GM19324 (cell line): ENCODE results near the gene CABLES1.
"Not testable (repeated sequence)": the region's sequence is repeated elsewhere in the genome, so short reads cannot be mapped to it uniquely, and the experiment has no call there.

Source experiments
- ATAC-seq: cut with Tn5 transposase; IDR thresholded peaks from one replicate; pipeline ENCODE4 v1.9.1; 2021; ENCODE audit warnings: mild to moderate bottlenecking, moderate library complexity; ENCODE audit not compliant: unreplicated experiment, low FRiP score

CABLES1 gene

DNA sequence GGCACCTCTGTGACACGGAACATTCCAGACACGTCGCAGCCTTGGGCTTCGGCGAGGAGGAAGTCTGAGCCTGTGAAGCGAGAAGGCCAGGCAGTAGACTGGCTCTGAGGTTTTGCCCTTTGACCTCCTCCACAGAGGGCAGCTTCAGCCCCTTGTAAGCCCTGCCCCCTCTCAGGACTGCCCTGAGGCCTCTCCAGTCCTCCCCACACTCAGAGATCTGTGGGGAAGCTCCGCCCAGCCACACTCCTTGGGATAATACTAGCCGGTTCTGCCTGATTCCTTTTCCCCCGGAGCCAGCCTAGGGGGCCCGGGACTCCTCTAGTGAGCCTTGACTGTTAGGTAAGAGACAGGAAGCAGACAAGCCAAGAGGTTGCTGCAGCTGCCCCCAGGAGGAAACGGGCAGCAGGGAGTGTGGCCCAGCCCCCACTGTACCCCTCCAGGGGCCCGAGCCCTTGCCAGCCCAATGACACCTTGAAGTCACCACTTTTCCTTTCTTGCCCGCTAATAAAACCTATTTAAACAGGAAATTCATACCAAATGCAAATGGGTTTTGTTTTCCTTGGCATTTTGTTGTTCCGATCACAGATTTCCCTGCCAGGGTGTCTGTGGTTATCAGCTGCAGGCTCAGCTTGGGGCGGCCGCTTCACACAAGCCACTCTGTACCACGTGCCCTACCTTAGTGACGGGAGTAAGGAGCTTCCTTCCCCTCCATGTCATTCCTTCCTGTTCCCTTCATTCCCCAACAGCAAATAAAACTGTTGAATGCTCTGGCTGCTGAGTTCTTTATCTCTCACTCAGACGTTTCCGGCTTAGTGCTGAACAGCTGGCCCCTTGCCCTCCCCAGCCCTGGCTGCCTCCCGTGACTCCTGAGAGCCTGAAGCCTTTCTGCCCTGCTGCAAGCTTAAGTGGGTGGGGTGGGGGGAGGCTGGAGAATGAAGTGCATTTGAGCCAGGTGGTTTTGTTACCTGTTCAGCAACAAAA lies 124.7 kb downstream of the CABLES1 start:
- peak; percentile 50 for ATAC-seq

- ATAC-seq: no peak
Observed at GRCh38 chr18:23260926-23261590, 125.8 kb downstream of the CABLES1 start.

- ATAC-seq: no peak
Observed at GRCh38 chr18:23263551-23264235, 128.4 kb downstream of the CABLES1 start.

DNA sequence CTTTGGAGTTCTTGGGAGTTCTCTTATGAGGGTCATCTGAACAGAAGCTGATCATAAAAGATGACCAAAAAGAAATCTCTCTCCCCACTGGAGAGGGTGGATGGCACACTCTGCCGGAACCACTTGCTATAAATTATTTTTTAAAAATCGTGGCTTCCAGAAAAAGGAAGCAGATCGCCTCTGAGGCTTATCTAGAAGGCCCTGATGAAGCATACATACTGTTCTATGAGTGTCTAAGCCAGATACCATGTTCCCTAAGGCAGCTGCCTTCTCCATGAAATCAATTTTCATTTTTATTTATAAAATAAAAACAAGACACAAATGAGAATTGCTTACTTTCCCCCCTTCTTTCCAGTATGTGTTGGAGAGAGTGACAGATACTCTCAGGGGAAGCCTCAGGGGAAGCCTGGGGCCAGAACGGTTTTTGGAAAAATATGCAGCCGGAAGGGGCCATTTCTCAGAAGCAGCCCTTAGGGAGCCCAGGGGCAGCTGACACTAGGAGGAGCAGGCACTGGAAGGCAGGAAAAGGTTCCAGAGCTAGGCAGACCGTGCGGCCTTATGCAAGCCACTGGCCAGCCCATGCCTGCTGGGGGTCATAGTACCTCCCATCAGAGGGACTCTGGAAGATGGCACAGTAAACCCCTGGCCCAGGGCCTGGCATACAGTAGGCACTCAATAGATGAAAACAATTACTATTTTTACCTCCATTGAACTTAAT lies 130.6 kb downstream of the CABLES1 start:
- ATAC-seq: no peak

DNA sequence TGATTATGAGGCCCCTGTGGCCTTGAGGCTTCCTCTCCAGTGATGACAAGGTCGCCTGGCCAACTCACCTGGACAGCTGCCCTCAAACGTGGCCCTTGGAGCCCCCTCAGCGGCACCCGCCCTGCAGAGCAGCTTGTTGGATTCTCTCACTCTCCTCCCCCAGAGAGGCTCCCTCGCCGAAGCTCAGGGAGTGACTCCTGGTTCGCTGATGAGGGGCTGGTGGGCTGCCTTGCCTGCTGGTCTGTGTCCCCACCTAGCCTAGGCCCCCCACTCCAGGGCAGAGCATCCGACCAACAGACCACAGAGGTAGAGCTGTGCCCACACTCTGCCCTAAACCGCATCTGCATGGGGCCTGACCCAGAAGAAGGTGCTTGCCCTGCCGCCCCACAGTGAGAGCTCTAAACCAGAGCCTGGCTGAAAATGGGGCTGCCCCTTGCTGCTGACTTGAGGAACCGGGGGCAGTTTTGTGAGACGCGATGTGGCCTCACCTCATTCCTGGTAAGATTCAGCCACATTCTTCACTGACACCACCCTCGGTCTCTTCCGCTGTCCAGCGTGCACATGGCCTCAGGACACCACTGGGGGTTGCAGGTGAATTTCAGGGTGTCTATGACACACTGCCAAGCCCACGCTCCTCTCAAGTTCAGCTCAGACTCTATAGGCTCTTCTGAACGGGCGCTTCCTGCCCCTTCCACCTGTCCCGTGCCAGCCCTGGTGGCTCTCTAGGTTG lies 131.6 kb downstream of the CABLES1 start:
- ATAC-seq: no peak

- ATAC-seq: no peak
Observed at GRCh38 chr18:23267447-23267776, 132.1 kb downstream of the CABLES1 start.

DNA sequence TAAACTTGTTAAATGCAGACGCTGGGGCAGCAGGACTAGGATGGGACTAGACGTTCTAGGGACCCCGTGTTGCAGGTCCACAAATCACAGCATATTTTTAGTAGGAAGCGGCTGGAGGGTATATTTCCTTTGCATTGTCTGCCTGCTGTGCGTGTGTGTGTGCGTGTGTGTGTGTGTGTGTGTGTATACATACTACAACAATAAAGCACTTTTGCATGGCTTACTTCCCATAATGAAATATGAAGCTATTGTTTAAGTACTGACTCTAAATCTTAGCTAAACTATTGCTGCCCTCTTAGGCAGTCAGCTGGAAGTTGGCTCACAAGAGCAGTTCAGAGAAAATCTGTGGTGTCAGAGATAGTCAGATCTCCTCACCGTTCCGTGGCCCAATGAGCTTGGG lies 133.4 kb downstream of the CABLES1 start:
- ATAC-seq: no peak

- not testable (repeated sequence) for ATAC-seq
Observed at GRCh38 chr18:23269068-23269467, 133.8 kb downstream of the CABLES1 start.

DNA sequence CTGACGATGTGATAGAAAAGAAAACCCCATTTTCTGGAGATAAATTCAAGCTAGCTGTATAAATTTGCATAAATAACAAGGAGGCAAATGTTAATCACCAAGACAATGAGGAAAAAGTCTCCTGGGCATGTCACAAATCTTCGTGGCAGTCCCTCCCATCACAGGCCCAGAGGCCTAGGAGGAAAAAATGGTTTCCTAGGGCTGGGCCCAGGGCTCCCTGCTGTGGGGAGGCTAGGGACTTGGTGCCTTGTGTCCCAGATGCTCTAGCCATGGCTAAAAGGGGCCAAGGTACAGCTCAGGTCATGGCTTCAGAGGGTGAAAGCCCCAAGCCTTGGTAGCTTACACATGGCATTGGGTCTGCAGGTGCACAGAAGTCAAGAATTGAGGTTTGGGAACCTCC lies 134.6 kb downstream of the CABLES1 start:
- ATAC-seq: no peak

DNA sequence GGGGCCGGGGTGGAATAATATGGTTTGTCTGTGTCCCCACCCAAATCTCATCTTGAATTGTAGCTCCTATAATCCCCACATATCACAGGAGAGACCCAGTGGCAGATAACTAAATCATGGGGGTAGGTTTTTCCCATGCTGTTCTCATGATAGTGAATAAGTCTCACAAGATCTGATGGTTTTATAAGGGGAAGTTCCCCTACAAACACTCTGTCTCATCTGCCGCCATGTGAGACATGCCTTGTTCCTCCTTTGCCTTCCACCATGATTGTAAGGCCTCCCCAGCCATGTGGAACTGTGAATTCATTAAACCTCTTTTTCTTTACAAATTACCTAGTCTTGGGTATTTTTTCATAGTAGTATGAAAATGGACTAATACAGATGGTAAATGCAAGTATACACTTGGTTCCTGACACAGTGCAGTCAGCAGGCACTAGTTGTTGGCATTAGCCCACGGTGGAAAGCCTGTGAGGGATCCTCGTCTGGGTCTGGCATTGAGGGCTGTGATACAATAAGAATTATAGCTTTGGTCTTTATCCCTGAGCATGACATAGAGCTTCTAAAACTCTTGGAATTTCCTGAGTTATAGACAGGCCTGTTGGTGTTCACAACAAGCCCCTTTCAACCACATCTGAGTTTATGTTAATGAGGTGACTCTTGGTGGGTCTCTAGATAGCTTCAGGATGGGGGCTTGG lies 135.8 kb downstream of the CABLES1 start:
- no peak for ATAC-seq

- ATAC-seq: no peak
Observed at GRCh38 chr18:23272498-23273232, 137.4 kb downstream of the CABLES1 start.

- no peak for ATAC-seq
Observed at GRCh38 chr18:23273443-23273966, 138.2 kb downstream of the CABLES1 start.

- no peak for ATAC-seq
Observed at GRCh38 chr18:23274638-23275482, 139.6 kb downstream of the CABLES1 start.

DNA sequence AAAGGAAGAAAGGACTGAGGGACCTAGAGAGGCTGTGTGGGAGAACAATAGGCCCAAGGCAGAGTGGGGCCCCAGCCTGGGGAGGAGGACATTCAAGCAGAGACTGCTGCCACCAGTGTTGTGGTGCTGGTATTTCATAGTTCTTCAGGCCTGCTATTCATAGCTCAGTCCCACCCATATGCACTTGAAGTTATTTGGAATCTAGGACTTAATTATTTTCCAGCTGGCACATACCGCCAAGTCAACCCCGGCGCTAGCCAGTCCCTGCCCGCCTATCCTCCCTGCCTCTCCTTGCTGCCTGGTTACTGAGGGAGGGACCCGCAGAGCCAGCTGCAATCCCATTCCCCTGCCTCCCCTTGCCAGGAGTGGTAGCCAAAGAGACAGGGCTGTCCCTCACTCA lies 141.2 kb downstream of the CABLES1 start:
- no peak for ATAC-seq

GRCh38 chr18:23277399-23277798 lies 142.1 kb downstream of the CABLES1 start:
- ATAC-seq: no peak

DNA sequence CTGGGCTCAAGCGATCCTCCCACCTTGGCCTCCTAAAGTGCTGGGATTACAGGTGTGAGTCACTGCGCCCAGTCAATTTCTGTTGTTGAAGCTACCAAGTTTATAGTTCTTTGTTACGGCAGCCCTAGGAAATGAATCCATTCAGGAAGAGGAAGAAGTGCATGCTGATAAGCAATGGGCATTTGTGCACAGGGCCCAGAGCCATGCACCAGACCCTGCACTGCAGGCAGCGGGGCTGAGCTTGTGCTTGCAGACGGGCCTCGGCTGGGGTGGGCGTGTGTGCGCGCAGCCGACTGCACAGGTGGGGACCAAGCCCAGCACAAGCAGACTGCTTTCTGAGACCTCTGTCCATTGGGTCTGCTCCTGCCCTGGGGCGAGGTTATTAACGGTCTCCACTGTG lies 144.6 kb downstream of the CABLES1 start:
- no peak for ATAC-seq

DNA sequence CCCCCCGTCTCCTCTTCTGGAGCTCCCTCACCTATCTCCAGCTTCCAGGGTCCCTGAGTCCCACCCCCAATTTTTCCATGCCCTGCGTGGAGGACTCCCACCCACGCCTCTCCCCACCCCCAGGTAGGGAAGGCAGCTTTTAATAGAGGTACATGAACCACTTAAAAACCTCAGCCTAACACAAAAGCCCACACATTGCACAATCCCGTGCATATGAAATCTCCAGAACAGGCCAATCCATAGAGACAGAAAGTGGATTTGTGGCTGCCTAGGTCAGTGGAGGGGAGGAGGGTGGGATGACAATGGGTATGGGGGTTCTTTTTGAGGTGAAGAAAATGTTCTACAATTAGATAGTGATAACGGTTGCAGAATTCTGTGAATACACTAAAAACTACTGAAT lies 145.6 kb downstream of the CABLES1 start:
- ATAC-seq: no peak
